Progenitor cell of endocrine pancreas (in vitro differentiated cells): ENCODE results near the gene SEC16A. TPM values are rescaled to one million over a fixed set of nuclear protein-coding genes. Genes with fewer than 3 reads are reported as not detected.
A peak's percentile ranks its signal among the peaks of the same experiment; 100 is the strongest.

ENCODE experiments used
- DNase-seq: peaks from one replicate; pipeline ENCODE4 v3.0.0; 2021; ENCODE audit warnings: low spot score; ENCODE audit not compliant: unreplicated experiment
- H3K27ac Mint-ChIP-seq: 2 replicates; pipeline ENCODE4 v1.8.0; 2021; ENCODE audit warnings: mild to moderate bottlenecking, moderate library complexity, mixed read lengths
- H3K27me3 Mint-ChIP-seq: 2 replicates; pipeline ENCODE4 v1.8.0; 2021; ENCODE audit warnings: mixed read lengths
- H3K36me3 Mint-ChIP-seq: 2 replicates; pipeline ENCODE4 v1.8.0; 2022; ENCODE audit warnings: mixed read lengths; ENCODE audit not compliant: insufficient read depth
- H3K4me1 Mint-ChIP-seq: 2 replicates; pipeline ENCODE4 v1.8.0; 2021; ENCODE audit warnings: low read depth, mixed read lengths
- H3K4me3 Mint-ChIP-seq: 2 replicates; pipeline ENCODE4 v1.8.0; 2021; ENCODE audit warnings: low read depth, mild to moderate bottlenecking, moderate library complexity, mixed read lengths
- H3K9me3 Mint-ChIP-seq: 2 replicates; pipeline ENCODE4 v1.8.0; 2021; ENCODE audit warnings: low read depth, mixed read lengths
- total RNA-seq: library from RNA; stranded (reverse); gene quantifications from 2 replicates; pipeline ENCODE4 v1.2.1, GENCODE V29; 2021
- TF ChIP-seq, protein P1 (sequence below): fragments of 200-600 bp; sonication (generic); IDR thresholded peaks from one replicate; pipeline ENCODE4 v1.5.0; 2021; ENCODE audit warnings: antibody characterized with exemption, mild to moderate bottlenecking; ENCODE audit not compliant: unreplicated experiment

Gene SEC16A
- total RNA-seq, 1 donor from 2014 or later = 76.1 TPM

DNA sequence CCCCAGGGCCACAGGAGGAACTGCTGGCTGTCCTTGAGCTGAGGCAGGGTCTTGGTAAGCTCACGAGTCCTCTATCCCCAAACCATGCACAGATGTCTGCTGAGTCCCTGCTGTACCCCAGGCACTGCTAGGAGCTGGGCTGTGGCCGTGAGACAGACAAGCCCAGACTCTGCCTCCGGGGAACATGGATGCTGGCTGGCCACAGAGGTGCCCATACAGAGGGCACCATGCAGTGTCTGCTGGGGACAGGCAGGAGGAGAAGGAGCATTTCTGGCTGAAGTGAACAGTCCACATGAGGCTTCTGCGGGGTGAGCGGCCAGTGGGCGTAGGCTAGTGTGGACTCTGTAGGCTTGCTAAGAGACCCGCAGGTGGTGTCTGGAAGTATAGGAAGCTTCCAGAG, 4.8 kb upstream of the SEC16A start:
- Mint-ChIP-seq H3K4me3 (no peak overlapping the region), H3K27ac (no peak overlapping the region), H3K9me3 (no peaks in the 10 kb centered on the region), H3K4me1 (peaks cover 4% of the 10 kb centered on the region), H3K27me3 (peaks cover 18% of the 10 kb centered on the region), H3K36me3 (peaks cover 1% of the 10 kb centered on the region)
- DNase-seq = no peak
- TF ChIP-seq, protein P1, sequence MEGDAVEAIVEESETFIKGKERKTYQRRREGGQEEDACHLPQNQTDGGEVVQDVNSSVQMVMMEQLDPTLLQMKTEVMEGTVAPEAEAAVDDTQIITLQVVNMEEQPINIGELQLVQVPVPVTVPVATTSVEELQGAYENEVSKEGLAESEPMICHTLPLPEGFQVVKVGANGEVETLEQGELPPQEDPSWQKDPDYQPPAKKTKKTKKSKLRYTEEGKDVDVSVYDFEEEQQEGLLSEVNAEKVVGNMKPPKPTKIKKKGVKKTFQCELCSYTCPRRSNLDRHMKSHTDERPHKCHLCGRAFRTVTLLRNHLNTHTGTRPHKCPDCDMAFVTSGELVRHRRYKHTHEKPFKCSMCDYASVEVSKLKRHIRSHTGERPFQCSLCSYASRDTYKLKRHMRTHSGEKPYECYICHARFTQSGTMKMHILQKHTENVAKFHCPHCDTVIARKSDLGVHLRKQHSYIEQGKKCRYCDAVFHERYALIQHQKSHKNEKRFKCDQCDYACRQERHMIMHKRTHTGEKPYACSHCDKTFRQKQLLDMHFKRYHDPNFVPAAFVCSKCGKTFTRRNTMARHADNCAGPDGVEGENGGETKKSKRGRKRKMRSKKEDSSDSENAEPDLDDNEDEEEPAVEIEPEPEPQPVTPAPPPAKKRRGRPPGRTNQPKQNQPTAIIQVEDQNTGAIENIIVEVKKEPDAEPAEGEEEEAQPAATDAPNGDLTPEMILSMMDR = no peak

DNA sequence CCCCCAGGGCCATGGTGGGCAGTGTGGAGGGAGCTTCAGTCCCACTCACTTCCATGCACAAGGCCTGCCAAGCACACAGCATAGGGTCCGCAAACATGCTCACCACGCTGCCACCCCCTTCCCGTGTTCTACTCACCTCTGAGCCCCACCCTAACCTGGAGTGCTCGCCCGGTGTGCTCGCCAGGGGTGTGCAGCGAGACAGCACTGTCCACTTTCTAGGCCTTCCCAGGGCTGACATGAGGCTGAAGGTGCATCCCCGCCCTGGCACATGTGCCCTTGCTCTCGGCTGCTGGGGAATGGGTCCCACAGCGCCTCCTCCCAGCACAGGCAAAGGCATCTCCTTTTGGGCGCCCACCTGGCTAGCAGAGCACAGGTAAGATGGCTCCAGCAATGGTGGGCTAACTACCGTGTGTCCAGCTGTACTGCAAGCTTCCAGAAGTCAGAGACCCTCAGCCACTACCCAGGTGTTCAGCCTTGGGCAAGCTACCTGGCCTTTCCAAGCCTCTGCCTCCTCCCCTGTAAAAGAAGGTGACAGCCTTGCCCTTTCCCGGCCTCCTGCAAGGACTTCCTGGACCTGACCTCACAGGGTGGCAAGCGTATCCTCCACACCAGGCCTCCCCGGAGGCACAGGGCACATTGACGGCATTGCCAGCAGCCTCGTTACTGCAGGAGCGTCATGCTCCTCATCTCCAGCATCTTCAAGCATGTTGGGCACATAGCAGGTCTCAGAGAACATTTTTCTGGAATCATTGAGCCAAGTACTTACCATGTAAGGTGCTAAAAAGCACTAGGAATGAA, 4.2 kb upstream of the SEC16A start:
- Mint-ChIP-seq H3K27me3 (peaks cover 18% of the 10 kb centered on the region), H3K27ac (no peak overlapping the region), H3K36me3 (no peaks in the 10 kb centered on the region), H3K4me1 (peaks cover 5% of the 10 kb centered on the region), H3K9me3 (no peaks in the 10 kb centered on the region), H3K4me3 (no peak overlapping the region)
- TF ChIP-seq, protein P1 = no peak
- no peak for DNase-seq

DNA sequence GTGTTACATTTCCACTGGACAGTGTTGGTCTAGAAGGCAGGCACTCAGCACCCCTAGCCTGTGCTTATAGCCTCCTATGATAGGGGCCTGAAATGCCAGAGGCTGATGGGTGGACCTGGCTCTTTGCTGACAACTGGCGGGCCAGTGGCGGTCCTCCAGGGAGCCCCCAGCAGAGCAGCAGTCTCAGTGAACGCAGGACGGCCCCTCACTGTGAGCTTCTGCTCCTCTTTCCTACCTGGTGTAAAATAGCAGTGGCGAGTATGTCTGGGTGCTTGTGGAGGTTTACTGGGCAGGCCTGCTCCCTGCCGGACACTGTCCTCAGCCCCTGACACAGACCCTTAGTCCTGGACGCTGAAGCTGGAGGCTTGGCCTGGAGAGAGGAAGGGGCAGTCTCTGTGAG, 3.3 kb upstream of the SEC16A start:
- no peak overlapping the region for H3K4me3 Mint-ChIP-seq
- no peaks in the 10 kb centered on the region for H3K9me3 Mint-ChIP-seq
- no peak overlapping the region for H3K27ac Mint-ChIP-seq
- DNase-seq = no peak
- TF ChIP-seq, protein P1 = no peak
- peaks cover 18% of the 10 kb centered on the region for H3K27me3 Mint-ChIP-seq
- peaks cover 11% of the 10 kb centered on the region for H3K4me1 Mint-ChIP-seq
- H3K36me3 Mint-ChIP-seq = no peaks in the 10 kb centered on the region

DNA sequence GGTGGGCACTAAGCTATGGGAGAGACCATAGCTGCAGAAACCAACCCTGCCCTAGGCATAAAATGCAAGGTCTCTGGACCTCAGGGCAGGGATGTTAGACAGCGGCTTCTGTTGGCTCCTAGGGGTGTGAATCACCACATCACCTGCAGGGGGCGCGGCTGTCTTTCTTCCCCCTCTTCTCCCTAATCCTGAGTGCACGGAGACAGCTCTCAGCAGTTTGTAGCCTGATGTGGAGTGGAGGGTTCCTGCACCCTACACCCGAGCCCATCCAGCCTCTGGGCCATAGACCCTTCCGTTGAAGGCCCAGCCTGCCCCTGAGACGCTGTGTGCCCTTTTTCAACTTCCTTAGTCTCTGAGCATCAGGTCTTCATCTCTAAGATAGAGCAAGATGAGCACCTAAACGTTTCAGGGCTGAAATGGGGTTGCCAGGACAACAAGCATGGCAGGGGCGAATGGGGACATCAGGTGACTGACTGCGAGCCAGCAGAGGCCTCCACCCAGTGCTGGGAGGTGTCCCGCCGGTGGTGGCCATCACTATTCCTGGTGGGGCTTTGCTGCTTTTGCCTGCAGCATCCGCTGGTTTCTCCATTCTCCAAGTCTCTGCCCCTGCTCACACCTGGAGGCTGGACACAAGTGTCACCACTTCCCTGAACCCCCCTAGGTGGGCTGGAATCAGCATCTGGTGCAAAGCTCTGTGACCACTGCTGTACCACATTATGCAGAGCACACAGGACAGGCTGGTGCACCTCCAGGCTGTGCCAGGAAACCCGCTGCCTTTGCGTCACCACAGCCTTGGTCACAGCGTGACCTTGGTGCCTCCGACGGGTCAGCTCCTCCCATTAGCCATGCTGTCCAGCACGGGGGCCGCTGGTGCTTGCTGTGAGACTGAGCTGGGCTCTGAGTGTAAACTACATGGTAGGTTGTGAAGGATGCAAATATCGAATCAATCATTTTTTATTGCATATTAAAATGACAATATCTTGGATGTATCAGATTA, 2.5 kb upstream of the SEC16A start:
- H3K36me3 Mint-ChIP-seq = no peaks in the 10 kb centered on the region
- peak; percentile 78 for DNase-seq
- TF ChIP-seq, protein P1 = peak; percentile 88
- H3K9me3 Mint-ChIP-seq = no peaks in the 10 kb centered on the region
- H3K27ac Mint-ChIP-seq = peak overlapping the region; percentile 82
- peak overlapping the region; percentile 64 for H3K4me3 Mint-ChIP-seq
- peaks cover 18% of the 10 kb centered on the region for H3K27me3 Mint-ChIP-seq
- peaks cover 13% of the 10 kb centered on the region for H3K4me1 Mint-ChIP-seq
